GM13977 (cell line): ENCODE results near the gene TRPM4.

ENCODE experiments used
- DNase-seq: peaks from one replicate; pipeline ENCODE4 v3.0.0; 2012; ENCODE audit warnings: low spot score
- in situ Hi-C: fragments of 300-500 bp; cut with MboI; formaldehyde crosslinking; loops from one replicate; pipeline ENCODE4 v1.12.0; 2022; ENCODE audit warnings: low sequenced_read_pairs, low pct_unique_long_range_greater_than_20kb, mixed read lengths, inconsistent platforms; ENCODE audit not compliant: unreplicated experiment
- TF ChIP-seq, protein P1 (sequence below): IDR thresholded peaks from 2 replicates; pipeline ENCODE4 v1.5.1; 2012; ENCODE audit warnings: mild to moderate bottlenecking, control low read depth; ENCODE audit not compliant: insufficient read depth; ENCODE audit errors: extremely low read depth, missing control alignments

Gene TRPM4

GRCh38 chr19:49157445-49158224 is at the start of gene TRPM4:
Gene TRPM4 (plus strand): TSS chr19:49157792. CDS start chr19:49157867, 75 bp downstream.
- TF ChIP-seq, protein P1, sequence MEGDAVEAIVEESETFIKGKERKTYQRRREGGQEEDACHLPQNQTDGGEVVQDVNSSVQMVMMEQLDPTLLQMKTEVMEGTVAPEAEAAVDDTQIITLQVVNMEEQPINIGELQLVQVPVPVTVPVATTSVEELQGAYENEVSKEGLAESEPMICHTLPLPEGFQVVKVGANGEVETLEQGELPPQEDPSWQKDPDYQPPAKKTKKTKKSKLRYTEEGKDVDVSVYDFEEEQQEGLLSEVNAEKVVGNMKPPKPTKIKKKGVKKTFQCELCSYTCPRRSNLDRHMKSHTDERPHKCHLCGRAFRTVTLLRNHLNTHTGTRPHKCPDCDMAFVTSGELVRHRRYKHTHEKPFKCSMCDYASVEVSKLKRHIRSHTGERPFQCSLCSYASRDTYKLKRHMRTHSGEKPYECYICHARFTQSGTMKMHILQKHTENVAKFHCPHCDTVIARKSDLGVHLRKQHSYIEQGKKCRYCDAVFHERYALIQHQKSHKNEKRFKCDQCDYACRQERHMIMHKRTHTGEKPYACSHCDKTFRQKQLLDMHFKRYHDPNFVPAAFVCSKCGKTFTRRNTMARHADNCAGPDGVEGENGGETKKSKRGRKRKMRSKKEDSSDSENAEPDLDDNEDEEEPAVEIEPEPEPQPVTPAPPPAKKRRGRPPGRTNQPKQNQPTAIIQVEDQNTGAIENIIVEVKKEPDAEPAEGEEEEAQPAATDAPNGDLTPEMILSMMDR: no peak
- in situ Hi-C loops: no loop called here
- DNase-seq: no peak

GRCh38 chr19:49109051-49109450 is 48.5 kb upstream of the TRPM4 start:
- DNase-seq: no peak
- in situ Hi-C loops: no loop called here
- TF ChIP-seq, protein P1: no peak

GRCh38 chr19:49109569-49110233 is 47.9 kb upstream of the TRPM4 start:
- in situ Hi-C loops: no loop called here
- TF ChIP-seq, protein P1: no peak
- DNase-seq: no peak

GRCh38 chr19:49110567-49110966 is 47.0 kb upstream of the TRPM4 start:
- no peak for DNase-seq
- TF ChIP-seq, protein P1: no peak
- in situ Hi-C loops: no loop called here

DNA sequence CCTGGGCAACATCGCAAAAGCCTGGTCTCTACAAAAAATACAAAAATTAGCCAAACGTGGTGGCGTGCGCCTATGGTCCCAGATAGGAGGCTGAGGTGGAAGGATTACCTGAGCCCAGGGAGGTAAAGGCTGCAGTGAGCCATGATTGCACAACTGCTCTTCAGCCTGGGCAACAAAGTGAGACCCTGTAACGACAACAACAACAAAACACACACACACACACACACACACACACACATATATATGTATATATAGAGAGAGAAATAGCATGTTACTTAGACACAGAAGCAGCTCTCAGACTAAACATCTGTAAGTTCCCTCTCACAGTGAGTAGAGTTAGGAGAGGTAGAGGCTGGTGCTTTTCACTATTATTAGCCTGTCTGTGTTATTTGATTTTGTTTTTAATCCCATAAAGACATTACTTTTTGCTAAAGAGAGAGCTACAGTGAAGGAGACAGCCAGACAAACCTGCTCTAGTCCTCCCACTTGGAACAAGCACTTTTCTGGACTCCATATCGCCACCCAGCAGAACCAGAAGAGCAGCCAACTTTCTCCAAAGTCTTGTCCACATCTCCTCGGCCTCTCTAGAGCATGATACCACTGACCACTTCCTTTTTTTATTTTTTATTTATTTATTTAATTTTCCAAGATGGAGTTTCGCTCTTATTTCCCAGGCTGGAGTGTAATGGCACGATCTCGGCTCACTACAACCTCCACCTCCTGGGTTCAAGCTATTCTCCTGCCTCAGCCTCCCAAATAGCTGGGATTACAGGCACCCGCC is 46.2 kb upstream of the TRPM4 start:
- no peak for DNase-seq
- in situ Hi-C loops: no loop called here
- TF ChIP-seq, protein P1: no peak
